Breast epithelium (tissue), 3 donors: Measurements from ENCODE around the gene ATRN.

Source experiments
- CTCF ChIP-seq, 3 donors: fragments of 450-650 bp; IDR thresholded peaks; one replicate each; pipeline ENCODE4 v1.5.1; 2016 to 2017; ENCODE audit warnings: antibody characterized with exemption in 3 of 3, mild to moderate bottlenecking in 3 of 3, moderate library complexity in 3 of 3
- POLR2A ChIP-seq: fragments of 450-650 bp; IDR thresholded peaks from one replicate; pipeline ENCODE4 v1.6.1; 2016; ENCODE audit warnings: antibody characterized with exemption, mild to moderate bottlenecking, moderate library complexity

DNA sequence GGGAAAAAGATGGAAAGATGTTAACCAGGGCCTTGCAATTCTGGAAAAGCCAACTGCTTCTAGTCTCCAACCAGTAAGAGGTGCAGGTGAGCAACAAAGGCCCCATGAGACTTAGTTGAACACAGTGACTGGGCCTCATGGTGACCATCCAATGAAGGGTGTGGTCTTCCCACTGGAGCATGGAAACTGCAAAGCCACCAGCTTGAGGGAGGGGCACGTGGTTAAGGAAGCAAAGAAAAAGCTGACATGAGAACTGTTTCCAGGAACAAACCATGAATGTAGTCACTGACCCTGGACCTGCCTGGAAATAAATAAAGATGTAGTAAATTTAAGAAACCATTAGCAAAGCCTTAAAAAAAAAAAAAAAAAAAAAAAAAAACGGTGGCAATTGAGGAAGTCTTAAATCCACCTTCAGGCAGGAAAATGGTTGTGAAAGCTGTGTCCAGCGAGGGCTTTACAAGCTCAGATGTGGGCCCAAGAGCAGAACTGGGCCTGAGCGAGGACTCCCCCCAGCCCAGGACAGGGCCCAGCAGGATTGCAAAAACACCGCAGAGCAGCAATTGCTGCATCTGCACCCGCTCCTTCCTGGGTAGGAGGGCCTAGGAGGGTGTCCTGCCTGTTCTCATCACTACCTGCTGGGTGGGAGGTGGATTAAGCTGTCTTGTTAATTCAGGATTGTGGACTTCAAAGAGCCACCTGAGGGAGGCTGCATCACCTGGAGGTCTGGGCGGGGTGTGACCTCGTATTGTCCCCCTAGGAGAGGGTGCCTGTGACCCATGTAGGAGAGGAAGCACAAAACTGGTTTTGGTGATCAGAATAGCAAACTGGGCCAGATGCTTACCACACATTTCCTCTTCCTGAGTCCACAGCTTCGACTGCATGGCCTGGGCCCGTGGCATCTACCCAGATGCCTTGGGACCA is 182.1 kb downstream of the ATRN start:
- no peak for TF ChIP-seq CTCF (IDR thresholded peaks at IDR 0.05)
- TF ChIP-seq POLR2A = no peak
